ENCODE results near the gene FLYWCH1.

Gene FLYWCH1

DNA sequence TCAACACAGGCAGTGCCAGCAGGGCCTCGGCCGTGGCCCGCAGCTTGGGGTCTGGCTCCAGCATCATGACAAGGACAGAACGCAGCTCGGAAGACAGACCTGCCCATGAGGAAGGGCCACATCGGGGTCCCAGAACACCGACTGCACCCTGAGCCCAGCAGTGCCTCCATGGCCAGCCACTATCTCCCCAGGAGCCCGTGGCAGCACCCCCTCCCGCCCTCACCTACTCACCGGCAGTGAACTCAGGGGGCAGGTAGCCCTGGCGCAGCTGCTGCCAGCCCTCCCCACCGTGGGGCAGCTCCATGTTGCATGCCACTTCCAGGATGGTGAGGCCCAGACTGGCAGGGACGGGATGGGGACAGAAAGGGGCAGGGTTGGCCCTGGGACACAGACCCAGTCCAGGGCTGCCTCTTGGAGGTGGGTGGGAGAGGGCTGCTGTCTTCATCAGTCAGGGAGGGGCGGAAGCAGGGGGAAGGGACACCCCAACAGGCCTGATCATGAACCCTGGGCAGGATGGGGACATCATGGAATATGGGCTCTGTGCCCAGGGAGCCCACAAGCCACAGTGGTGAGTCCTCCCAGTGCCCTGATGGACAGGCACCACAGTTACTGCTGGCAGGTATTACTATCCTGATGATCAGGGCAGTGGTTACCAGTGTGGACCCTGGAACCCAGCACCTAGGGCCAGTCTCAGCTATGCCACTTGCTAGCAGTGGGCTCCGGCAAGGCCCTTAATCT is 62.8 kb downstream of the FLYWCH1 start:
- ChIA-PET POLR2A (no interaction called here), CTCF (interaction anchor here (0.9 to 1.6 kb wide), 3 partner anchors 12 to 14 kb away, joined by 3 to 6 read pairs (median 3); no protein-coding TSS in a partner anchor)
- TF ChIP-seq, protein P1, sequence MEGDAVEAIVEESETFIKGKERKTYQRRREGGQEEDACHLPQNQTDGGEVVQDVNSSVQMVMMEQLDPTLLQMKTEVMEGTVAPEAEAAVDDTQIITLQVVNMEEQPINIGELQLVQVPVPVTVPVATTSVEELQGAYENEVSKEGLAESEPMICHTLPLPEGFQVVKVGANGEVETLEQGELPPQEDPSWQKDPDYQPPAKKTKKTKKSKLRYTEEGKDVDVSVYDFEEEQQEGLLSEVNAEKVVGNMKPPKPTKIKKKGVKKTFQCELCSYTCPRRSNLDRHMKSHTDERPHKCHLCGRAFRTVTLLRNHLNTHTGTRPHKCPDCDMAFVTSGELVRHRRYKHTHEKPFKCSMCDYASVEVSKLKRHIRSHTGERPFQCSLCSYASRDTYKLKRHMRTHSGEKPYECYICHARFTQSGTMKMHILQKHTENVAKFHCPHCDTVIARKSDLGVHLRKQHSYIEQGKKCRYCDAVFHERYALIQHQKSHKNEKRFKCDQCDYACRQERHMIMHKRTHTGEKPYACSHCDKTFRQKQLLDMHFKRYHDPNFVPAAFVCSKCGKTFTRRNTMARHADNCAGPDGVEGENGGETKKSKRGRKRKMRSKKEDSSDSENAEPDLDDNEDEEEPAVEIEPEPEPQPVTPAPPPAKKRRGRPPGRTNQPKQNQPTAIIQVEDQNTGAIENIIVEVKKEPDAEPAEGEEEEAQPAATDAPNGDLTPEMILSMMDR (IDR thresholded peaks at IDR 0.05; ENCODE audit: insufficient read depth, low read length, missing control alignments): no peak
- H3K4me3 ChIP-seq (ENCODE audit: low read depth, low read length): no peak overlapping the region
- DNase-seq (ENCODE audit: low read depth, low spot score): no peak

DNA sequence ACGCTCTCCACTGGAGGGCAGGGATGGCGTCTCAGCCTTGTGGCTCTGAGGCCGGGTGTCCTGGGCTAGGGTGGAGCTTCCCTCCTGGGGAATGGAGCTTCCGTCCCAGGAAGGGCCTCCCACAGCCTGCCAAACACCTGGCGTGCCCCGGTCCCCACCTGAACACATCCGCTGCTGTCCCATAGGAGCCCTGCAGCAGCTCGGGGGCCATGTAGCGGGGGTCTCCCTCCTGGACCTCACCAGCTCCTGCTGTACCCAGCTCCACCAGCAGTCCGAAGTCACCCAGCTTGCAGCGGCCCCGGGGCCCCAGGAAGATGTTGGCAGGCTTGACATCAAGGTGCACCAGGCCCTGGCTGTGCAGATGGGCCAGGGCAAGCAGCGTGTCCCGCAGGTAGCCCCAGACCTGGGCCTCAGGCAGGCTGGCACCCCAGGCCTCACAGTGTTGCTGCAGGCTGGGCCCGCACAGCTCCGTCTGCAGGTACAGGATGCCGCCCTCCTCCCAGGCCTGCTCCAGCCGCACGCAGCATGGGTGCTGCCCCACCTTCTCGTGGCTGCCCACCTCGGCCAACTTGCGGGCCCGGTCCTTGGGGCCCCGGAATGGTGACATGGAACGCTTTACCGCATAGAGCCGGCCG is 63.5 kb downstream of the FLYWCH1 start:
- ChIA-PET CTCF (interaction anchor here (0.9 to 1.6 kb wide), 4 partner anchors 9 to 15 kb away, joined by 3 to 6 read pairs (median 4); no protein-coding TSS in a partner anchor), POLR2A (no interaction called here)
- TF ChIP-seq, protein P1 (IDR thresholded peaks at IDR 0.05; ENCODE audit: insufficient read depth, low read length, missing control alignments): no peak
- no peak for DNase-seq (ENCODE audit: low read depth, low spot score)
- no peak overlapping the region for H3K4me3 ChIP-seq (ENCODE audit: low read depth, low read length)

DNA sequence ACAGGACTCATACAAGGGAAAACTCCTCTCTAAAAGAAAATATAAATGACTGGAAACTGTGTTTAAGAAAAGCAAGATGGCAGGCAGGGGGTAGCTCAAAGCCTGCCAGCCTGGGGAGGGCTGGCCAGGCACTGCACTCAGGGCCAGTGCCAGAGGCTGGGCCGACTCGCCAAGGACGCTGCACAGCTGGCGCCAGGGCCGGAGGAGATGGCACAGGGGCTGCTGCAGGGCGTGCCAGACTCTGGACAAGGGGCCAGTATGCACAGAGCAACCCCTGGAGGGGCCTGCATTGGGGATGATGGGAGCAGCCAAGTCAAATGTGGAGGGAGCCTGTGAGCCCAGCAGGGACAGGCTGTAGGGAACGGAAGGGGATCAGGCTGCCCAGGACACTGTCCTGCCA is 64.5 kb downstream of the FLYWCH1 start:
- no peak overlapping the region for H3K4me3 ChIP-seq (ENCODE audit: low read depth, low read length)
- ChIA-PET CTCF (interaction anchor here (1.5 kb wide), 1 partner anchor 8 kb away, joined by 4 read pairs; no protein-coding TSS in a partner anchor), POLR2A (no interaction called here)
- TF ChIP-seq, protein P1 (IDR thresholded peaks at IDR 0.05; ENCODE audit: insufficient read depth, low read length, missing control alignments): no peak
- no peak for DNase-seq (ENCODE audit: low read depth, low spot score)

DNA sequence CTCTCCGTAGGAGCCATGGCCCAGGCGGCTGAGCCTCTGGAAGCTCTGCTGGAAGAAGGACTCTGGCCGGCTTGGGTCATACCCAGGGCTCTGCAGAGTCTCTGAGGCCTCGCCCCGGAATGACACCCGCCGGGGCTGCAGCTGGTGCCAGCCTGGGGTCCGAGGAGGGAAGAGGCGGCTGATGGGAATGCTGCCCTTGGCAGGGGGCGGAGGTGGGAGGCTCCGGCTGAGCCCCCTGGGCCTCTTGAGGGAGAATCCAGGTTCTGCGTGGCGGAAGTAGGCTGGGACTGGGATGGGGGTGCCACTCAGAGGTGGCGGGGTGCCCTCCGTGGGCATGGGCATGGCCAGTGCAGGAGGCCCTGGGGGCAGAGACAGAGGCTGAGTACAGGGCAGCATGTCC is 64.9 kb downstream of the FLYWCH1 start:
- POLR2A ChIA-PET: no interaction called here
- no peak for DNase-seq (ENCODE audit: low read depth, low spot score)
- TF ChIP-seq, protein P1 (IDR thresholded peaks at IDR 0.05; ENCODE audit: insufficient read depth, low read length, missing control alignments): no peak
- no peak overlapping the region for H3K4me3 ChIP-seq (ENCODE audit: low read depth, low read length)
- CTCF ChIA-PET: interaction anchor here (2.0 to 2.4 kb wide), 2 partner anchors 15 to 50 kb away, joined by 8 to 10 read pairs; no protein-coding TSS in a partner anchor

DNA sequence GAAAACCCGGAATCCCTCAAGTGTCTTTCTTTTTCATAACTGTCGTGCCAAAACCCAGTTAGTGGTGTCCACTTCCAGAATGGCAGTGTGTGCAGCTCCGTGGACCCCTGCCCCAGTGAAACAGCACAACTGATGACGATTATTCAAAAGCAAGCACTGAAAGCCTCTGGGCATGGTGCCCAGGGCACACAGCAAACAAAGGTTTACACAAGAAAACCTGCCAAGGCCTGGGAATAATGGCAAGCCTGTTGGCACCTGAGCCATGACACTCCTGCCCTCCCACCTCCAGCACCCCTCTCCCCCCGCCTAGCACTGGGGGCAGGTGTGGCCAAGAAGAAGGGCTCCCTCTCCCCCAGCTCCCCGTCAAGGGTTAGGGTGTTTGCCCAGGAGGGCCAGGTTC is 65.7 kb downstream of the FLYWCH1 start:
- CTCF ChIA-PET: interaction anchor here (0.9 to 2.4 kb wide), 5 partner anchors 7 to 138 kb away, joined by 3 to 10 read pairs (median 7); no protein-coding TSS in a partner anchor
- DNase-seq (ENCODE audit: low read depth, low spot score): no peak
- POLR2A ChIA-PET: interaction anchor here (0.6 kb wide), 1 partner anchor 305 kb away, joined by 3 read pairs; no protein-coding TSS in a partner anchor
- TF ChIP-seq, protein P1 (IDR thresholded peaks at IDR 0.05; ENCODE audit: insufficient read depth, low read length, missing control alignments): no peak
- no peak overlapping the region for H3K4me3 ChIP-seq (ENCODE audit: low read depth, low read length)

DNA sequence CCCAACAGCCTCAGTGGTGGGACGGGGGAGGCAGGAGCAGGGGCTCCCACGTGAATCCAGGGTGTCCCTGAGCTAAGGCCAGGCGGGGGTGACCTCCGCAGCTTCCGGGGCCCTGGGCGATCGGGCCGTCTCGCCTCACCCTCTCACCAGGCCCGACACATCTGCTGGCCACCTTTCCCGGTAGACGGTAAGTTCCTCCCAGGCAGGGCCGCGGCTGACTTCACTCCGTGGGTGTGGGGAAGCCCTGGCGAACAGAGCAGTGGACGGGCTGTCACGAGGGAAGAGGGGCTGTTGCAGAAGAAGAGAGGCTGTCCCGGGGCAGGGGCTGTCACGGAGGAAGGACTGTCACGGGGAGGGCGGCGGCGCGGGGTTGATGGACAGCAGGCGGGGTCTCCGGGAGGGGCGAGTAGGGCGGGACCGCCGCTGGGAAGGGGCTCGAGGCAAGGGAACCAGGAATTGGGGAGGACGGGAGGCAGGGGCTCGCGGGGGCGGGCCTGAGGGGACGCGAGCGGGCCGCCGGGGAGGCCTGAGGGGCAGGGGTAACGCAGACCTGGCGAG is 68.0 kb downstream of the FLYWCH1 start:
- TF ChIP-seq, protein P1 (IDR thresholded peaks at IDR 0.05; ENCODE audit: insufficient read depth, low read length, missing control alignments): no peak
- POLR2A ChIA-PET: no interaction called here
- DNase-seq (ENCODE audit: low read depth, low spot score): no peak
- CTCF ChIA-PET: interaction anchor here (1.0 to 2.3 kb wide), 2 partner anchors 8 to 18 kb away, joined by 3 to 10 read pairs; no protein-coding TSS in a partner anchor
- H3K4me3 ChIP-seq (ENCODE audit: low read depth, low read length): peak overlapping the region; percentile 86
